ACC112 (cell line): ENCODE data around the gene CIAPIN1.

ENCODE experiments used
- H2AFZ ChIP-seq: fragments of 200-600 bp; sonication (generic); one replicate; pipeline ENCODE4 v1.6.0; 2017; ENCODE audit warnings: antibody characterized with exemption, low read length; ENCODE audit not compliant: unreplicated experiment
- H3K27ac ChIP-seq: fragments of 200-600 bp; sonication (generic); 2 replicates; pipeline ENCODE4 v1.5.1; 2014; ENCODE audit warnings: low read depth, mild to moderate bottlenecking, antibody characterized with exemption, low read length, moderate library complexity
- H3K27me3 ChIP-seq: fragments of 200-600 bp; sonication (generic); 2 replicates; pipeline ENCODE4 v1.6.1; 2014; ENCODE audit warnings: mild to moderate bottlenecking, antibody characterized with exemption, low read length, moderate library complexity, mixed read lengths; ENCODE audit not compliant: insufficient read depth
- H3K36me3 ChIP-seq: fragments of 200-600 bp; sonication (generic); 2 replicates; pipeline ENCODE4 v1.6.1; 2016; ENCODE audit warnings: mild to moderate bottlenecking, antibody characterized with exemption, low read length, moderate library complexity, mixed read lengths; ENCODE audit not compliant: insufficient read depth
- H3K4me1 ChIP-seq: fragments of 200-600 bp; sonication (generic); one replicate; pipeline ENCODE4 v1.6.1; 2016; ENCODE audit warnings: low read length, mixed read lengths; ENCODE audit not compliant: insufficient read depth, unreplicated experiment, control insufficient read depth
- H3K4me3 ChIP-seq: fragments of 200-600 bp; sonication (generic); 2 replicates; pipeline ENCODE4 v1.5.1; 2014; ENCODE audit warnings: mild to moderate bottlenecking, low read depth, low read length
- H3K79me2 ChIP-seq: fragments of 200-600 bp; sonication (generic); one replicate; pipeline ENCODE4 v1.6.0; 2016; ENCODE audit warnings: low read length; ENCODE audit not compliant: control insufficient read depth, unreplicated experiment, insufficient read depth

Gene CIAPIN1

DNA sequence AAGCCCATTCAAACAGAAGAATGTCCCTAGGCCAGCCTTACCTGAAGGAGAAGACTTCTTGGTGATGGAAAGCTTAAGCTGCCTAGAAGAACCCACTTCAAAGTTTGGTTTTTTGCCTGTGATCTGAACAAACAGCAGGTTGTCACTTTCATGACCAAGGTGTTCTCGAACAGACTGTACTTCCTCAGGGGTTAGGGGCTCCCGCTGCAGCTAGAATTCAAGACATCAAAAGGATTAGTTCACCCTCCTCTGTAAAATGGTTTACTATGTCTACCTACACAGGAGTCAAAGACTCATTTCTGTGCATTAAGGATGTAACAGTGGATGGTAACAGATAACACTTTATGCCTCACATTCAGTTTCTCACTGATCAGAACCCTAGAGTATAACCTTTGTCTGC lies 13.2 kb downstream of the CIAPIN1 start:
- H2AFZ ChIP-seq: no peak overlapping the region
- no peaks in the 10 kb centered on the region for H3K79me2 ChIP-seq
- H3K4me1 ChIP-seq: no peaks in the 10 kb centered on the region
- H3K27ac ChIP-seq: no peak overlapping the region
- peaks cover 15% of the 10 kb centered on the region for H3K36me3 ChIP-seq
- H3K4me3 ChIP-seq: no peak overlapping the region
- H3K27me3 ChIP-seq: no peaks in the 10 kb centered on the region

DNA sequence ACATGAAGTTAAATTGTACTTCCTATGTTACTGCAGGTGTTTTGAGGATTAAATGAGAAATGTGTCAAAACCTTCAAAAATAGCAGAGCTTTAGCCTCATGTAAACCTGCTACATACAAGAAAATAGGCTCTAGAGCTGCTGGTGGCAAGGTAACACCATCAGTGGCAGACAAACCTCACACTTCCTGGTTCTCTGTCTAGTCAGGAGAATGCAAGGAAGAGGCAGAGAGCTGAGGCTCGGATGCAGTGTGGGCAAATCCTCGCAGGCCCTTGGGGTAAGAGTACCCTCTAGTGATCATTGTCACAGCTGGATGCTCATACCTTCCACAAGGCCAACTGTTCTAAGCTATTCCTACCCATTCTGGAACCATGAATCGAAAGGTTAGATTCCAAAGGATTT lies 14.2 kb downstream of the CIAPIN1 start:
- H2AFZ ChIP-seq: no peak overlapping the region
- no peaks in the 10 kb centered on the region for H3K79me2 ChIP-seq
- no peaks in the 10 kb centered on the region for H3K27me3 ChIP-seq
- no peak overlapping the region for H3K4me3 ChIP-seq
- no peaks in the 10 kb centered on the region for H3K4me1 ChIP-seq
- peaks cover 12% of the 10 kb centered on the region for H3K36me3 ChIP-seq
- H3K27ac ChIP-seq: no peak overlapping the region

DNA sequence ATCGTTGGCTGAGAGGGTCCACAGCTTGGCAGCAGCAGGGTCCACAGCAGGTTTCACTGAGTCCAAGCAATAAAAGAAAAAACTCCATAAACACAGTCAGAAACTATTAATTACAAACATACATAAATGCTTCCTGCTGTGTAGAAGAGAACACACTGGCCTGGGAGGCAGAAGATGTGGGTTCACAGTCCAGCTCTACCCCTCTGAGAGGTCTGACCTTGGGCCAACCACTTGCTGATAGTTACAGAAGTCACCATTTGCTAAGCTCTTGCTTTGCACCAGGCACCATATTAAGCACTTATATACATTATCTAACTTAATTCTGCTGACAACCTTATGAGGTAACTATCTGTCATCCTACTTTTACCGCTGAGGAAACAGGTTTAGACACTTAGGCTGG lies 14.7 kb downstream of the CIAPIN1 start:
- no peaks in the 10 kb centered on the region for H3K79me2 ChIP-seq
- H3K27me3 ChIP-seq: no peaks in the 10 kb centered on the region
- no peak overlapping the region for H2AFZ ChIP-seq
- H3K4me1 ChIP-seq: no peaks in the 10 kb centered on the region
- no peak overlapping the region for H3K4me3 ChIP-seq
- H3K36me3 ChIP-seq: peaks cover 15% of the 10 kb centered on the region
- no peak overlapping the region for H3K27ac ChIP-seq

DNA sequence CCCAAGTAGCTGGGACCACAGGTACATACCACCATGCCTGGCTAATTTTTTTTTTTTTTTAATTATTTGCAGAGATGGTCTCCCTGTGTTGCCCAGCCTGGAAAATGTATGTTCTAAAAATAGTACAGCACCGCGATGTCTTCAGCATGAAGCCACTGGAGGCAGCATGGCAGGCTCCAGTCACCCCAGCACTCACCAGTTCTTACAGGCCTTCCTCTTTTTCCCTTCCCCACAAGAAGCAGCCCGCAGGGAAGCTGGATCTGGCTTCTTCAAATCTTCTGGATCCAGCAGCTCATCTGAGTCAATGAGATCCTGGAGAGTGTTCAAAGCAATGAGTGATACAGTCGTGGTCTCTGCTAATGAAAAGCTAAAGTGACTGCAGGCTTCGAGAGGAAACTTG lies 16.2 kb downstream of the CIAPIN1 start:
- no peaks in the 10 kb centered on the region for H3K79me2 ChIP-seq
- no peak overlapping the region for H2AFZ ChIP-seq
- no peaks in the 10 kb centered on the region for H3K4me1 ChIP-seq
- H3K27me3 ChIP-seq: no peaks in the 10 kb centered on the region
- no peak overlapping the region for H3K27ac ChIP-seq
- H3K4me3 ChIP-seq: no peak overlapping the region
- H3K36me3 ChIP-seq: peaks cover 15% of the 10 kb centered on the region

DNA sequence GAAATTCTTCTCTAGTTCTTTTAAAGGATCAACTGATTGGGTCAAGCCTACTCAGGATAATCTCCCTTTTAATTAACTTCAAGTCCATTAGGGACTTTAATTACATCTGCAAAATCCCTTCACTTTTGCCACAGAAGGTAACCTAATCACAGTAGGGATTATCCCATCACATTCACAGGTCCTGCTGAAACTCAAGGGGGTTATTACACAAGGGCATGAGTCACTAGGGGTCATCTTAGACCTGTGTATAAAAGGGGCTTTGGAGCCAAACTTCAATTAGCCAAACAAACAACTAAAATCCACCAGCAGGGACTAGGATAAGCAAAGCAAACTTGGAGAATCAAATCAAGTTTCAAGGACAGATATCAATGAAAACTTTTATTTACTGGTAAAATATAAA lies 19.4 kb downstream of the CIAPIN1 start:
- H3K79me2 ChIP-seq: no peaks in the 10 kb centered on the region
- H3K4me3 ChIP-seq: no peak overlapping the region
- H3K27ac ChIP-seq: no peak overlapping the region
- peaks cover 7% of the 10 kb centered on the region; the same call in 1 of the 2 replicates for H3K36me3 ChIP-seq
- no peaks in the 10 kb centered on the region for H3K27me3 ChIP-seq
- no peaks in the 10 kb centered on the region for H3K4me1 ChIP-seq
- no peak overlapping the region for H2AFZ ChIP-seq

DNA sequence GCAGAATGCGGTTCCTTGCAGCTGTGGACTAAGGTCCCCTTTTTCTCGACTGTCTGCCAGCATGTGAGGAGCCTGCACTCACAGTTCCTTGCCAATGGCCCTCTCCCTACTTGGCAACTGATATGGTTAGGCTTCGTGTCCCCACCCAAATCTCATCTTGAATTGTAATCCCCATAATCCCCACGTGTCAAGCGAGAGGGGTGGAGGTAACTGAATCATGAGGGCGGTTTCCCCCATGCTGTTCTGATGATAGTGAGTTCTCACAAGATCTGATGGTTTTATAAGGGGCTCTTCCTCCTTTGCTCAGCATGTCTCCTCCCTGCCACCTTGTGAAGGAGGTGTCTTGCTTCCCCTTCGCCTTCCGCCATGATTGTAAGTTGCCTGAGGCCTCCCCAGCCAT lies 19.9 kb downstream of the CIAPIN1 start:
- peaks cover 7% of the 10 kb centered on the region; the same call in 1 of the 2 replicates for H3K36me3 ChIP-seq
- H3K4me3 ChIP-seq: no peak overlapping the region
- H3K27me3 ChIP-seq: no peaks in the 10 kb centered on the region
- H3K4me1 ChIP-seq: peaks cover 4% of the 10 kb centered on the region
- H3K27ac ChIP-seq: no peak overlapping the region
- H3K79me2 ChIP-seq: no peaks in the 10 kb centered on the region
- no peak overlapping the region for H2AFZ ChIP-seq

DNA sequence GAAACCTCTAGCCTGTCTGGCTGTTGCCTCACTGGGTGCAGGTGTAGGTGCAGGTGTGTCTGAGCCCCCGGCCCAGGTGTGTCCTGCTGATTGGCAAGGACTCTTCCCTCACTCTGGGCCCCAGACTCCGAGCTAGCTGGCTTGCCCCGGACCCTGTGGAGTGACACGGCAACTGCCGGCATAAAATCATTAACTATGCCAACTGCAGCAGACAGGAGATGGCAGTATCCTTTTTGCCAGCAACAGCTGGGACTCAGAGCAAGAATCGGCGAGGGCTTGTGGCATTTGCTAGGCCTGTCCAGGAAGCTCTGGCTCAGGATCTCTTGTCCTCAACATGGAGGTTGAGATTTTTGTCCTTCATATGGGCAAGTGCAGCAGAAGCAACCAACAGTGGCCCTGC lies 20.8 kb downstream of the CIAPIN1 start:
- H3K4me1 ChIP-seq: peaks cover 7% of the 10 kb centered on the region
- no peak overlapping the region for H2AFZ ChIP-seq
- H3K79me2 ChIP-seq: no peaks in the 10 kb centered on the region
- H3K36me3 ChIP-seq: peaks cover 4% of the 10 kb centered on the region; the same call in 1 of the 2 replicates
- no peak overlapping the region for H3K4me3 ChIP-seq
- no peaks in the 10 kb centered on the region for H3K27me3 ChIP-seq
- no peak overlapping the region for H3K27ac ChIP-seq

DNA sequence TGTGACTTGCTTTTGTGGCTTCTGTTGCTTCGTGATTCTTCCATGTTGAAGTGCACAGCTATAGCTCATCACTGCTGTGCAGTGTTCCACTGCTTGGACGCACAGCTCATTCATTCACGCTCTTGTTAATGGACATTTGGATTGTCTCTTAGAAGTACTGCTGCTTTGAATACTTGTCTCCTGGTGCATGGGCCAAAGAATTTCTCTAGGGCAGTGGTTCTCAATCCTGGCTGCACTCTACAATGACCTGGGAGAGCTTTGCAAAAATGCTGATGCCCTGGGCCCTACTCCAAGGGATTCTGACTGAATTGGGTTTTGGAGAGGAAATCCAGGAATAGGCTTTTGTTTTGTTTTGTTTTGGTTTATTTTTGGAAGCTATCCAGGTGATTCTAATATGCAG lies 22.6 kb downstream of the CIAPIN1 start:
- Histone ChIP-seq H3K4me1 (peaks cover 7% of the 10 kb centered on the region), H3K4me3 (no peak overlapping the region), H2AFZ (no peak overlapping the region), H3K36me3 (peaks cover 4% of the 10 kb centered on the region; the same call in 1 of the 2 replicates), H3K27me3 (no peaks in the 10 kb centered on the region), H3K79me2 (no peaks in the 10 kb centered on the region), H3K27ac (no peak overlapping the region)

DNA sequence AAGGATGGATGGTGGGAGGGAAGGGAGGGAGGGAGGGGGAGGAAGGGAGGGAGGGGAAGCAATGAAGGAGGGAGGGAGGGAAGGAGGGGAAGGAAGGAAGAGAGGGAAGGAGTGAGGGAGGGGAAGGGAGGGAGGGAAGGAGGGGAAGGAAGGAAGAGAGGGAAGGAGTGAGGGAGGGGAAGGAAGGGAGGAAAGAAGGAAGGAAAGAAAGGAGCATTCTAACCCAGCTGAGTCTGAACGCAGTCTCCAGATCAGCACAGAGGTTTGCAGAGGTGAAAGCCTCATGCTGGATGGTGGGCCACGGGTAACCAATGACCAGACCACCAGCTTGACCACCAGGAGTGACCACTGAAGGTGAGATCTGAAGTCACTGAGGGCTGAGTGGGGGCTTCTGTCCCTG lies 24.0 kb downstream of the CIAPIN1 start:
- Histone ChIP-seq H2AFZ (no peak overlapping the region), H3K4me3 (no peak overlapping the region), H3K27ac (no peak overlapping the region), H3K36me3 (peaks cover 4% of the 10 kb centered on the region; the same call in 1 of the 2 replicates), H3K79me2 (no peaks in the 10 kb centered on the region), H3K4me1 (peaks cover 12% of the 10 kb centered on the region), H3K27me3 (no peaks in the 10 kb centered on the region)

DNA sequence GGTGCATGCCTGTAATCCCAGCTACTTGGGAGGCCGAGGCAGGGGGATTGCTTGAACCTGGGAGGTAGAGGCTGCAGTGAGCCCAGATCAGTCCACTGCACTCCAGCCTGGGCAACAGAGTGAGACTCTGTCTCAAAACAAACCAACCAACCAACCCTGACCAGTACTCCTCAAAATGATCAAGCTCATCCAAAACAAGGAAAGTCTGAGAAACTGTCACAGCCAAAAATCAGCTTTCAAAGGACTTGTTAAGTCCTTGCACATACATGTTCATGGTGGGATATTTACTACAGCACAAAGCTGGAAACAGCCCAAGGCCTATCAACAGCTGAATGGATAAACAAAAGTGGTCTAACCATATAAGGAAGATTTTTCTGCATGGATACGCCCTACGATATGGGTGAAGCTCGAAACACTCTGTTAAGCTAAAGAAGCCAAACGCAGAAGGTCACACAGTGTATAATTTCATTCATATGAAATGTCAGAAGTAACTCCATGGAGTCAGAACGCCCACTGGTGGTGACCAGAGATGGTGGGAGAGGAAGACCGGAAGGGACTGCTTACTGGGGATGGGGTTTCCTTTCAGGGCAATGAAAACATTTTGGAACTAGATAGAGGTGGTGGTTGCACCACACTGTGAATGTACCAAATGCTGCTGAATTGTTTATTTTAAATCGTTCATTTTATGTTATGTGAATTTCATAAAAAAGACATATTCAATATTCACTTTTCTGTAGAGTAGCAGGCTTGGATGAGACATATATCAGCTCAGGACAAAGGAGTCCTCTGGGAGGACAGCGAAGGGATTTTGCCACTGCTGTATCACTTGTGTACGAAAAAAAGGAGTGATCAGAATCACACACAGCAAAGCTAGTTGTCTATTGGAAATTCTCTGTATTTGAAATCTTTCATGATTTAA lies 24.9 kb downstream of the CIAPIN1 start:
- Histone ChIP-seq H3K27me3 (no peaks in the 10 kb centered on the region), H3K79me2 (no peaks in the 10 kb centered on the region), H3K4me3 (no peak overlapping the region), H3K4me1 (peaks cover 12% of the 10 kb centered on the region), H3K36me3 (no peaks in the 10 kb centered on the region), H2AFZ (peak overlapping the region; percentile 21), H3K27ac (no peak overlapping the region)

DNA sequence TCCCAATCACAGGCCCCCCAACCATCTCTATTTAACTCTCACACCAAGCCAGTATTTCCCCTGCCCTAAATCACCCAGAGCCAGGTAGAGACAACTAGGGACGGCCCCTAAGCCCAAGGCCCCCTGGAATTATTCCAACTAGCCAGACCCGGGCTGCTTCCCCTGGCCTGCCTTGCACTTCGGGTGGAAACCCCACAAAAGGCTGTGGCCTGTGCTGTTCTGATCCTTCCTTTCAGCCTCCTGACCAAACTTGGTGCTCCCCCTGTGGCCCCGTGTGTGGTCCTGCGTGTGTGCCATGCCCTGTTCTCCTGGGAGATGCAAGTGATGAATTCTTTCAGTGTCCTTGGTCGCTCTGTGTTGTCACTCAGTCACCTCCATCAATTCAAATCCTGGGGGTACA lies 27.7 kb downstream of the CIAPIN1 start:
- H3K27ac ChIP-seq: no peak overlapping the region
- no peaks in the 10 kb centered on the region for H3K79me2 ChIP-seq
- H3K36me3 ChIP-seq: no peaks in the 10 kb centered on the region
- H2AFZ ChIP-seq: no peak overlapping the region
- peaks cover 12% of the 10 kb centered on the region for H3K4me1 ChIP-seq
- no peaks in the 10 kb centered on the region for H3K27me3 ChIP-seq
- H3K4me3 ChIP-seq: no peak overlapping the region
